LNCAP (cell line): ENCODE results near the gene RFX1.

ENCODE experiments used
- TF ChIP-seq, protein P1 (sequence below): fragments of 450-650 bp; IDR thresholded peaks from 2 replicates; pipeline ENCODE4 v1.5.1; 2017; ENCODE audit warnings: mild to moderate bottlenecking

Gene RFX1

DNA sequence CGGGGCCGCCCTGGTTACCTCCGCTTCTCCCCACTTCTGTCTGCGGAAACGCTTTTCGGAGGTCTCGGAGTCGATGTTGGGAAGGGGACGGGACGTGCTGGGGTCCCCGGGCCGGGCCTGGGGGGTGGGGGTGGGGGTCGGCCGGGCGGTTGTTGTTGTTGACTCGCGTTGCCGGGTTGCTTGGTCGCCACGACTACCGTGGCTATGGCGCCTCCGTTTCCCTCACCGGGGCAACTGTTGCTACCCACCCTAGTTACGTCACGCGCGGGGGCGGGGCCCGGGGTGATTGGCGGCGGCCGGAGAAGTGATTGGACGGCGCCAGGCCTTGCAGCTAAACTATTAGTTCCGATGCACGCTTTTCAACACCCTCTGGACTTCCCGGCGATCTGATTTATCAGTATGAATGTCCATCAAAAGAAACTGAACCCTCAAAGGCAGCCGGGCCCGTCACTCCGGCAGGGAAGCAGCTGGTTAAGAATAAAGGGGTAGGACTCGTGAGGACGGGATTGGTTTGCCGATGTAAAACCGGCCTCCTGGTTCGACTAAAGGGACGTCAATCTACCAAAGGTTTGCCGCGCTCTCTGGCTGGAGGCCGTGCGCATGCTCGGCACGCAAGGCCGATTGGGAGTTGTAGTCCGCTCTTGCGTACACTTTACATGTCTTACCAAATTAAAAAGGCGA, at the start of gene RFX1:
TSS of gene RFX1 (minus strand) at position 236 of the 681 bp plus-strand sequence. CDS start 12,477 bp downstream, outside the sequence.
- TF ChIP-seq, protein P1, sequence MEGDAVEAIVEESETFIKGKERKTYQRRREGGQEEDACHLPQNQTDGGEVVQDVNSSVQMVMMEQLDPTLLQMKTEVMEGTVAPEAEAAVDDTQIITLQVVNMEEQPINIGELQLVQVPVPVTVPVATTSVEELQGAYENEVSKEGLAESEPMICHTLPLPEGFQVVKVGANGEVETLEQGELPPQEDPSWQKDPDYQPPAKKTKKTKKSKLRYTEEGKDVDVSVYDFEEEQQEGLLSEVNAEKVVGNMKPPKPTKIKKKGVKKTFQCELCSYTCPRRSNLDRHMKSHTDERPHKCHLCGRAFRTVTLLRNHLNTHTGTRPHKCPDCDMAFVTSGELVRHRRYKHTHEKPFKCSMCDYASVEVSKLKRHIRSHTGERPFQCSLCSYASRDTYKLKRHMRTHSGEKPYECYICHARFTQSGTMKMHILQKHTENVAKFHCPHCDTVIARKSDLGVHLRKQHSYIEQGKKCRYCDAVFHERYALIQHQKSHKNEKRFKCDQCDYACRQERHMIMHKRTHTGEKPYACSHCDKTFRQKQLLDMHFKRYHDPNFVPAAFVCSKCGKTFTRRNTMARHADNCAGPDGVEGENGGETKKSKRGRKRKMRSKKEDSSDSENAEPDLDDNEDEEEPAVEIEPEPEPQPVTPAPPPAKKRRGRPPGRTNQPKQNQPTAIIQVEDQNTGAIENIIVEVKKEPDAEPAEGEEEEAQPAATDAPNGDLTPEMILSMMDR: no peak

DNA sequence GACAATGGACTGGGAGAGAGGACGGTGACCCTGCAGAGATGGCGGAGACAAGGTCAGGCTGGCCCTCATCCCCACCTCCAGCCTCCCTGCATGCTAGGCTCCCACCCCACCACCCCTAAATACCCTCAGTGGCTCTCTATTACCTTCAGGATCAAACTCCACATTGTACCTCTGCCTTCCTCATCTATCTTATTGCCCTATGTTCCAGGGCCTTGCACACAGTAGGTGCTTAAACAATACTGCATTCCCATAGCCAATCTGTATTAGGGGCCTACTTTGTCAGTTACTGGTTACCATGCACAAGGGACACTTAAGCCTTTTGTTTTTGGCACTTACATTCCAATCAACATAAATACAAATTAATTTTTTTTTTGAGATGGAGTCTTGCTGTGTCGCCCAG, 49.3 kb upstream of the RFX1 start:
- TF ChIP-seq, protein P1: no peak

DNA sequence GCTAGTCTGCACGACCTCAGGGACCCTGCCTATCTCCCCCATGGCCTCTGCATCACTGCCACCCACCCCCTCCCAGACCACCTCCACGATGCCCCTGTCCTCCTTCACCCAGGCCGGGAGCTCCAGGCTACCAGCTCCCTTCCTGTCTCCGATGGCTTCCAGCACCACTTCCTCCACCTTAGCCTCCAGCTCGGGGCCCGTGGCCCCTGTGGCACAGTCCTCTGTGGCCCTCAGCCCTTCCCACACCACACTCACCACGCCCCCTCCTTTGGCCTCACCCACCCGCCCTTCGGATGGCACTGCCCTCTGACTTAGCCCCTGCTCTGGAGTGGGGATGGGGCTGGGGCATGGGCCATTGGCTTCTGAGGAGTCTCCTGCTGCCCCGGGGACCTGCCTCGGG, 48.6 kb upstream of the RFX1 start:
- TF ChIP-seq, protein P1: no peak

DNA sequence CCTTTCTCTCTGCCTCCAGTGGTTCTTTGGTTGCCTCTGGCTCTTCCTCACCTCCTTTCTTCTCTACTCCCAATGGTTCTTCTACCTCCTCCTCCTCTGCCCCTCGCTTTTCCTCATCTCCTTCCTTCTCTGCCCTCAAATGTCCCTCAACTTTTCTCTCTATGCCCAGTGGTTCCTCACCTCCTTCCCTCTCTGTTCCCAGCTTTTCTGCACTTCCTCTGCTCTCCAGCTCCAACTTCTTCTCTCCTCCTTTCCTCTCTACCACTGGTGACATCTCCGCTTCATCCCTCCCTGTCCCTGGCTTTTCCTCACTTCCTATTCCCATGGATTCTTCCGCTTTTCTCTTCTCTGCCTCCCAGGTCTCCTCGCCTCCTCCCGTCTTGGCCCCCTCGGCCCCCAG, 48.0 kb upstream of the RFX1 start:
- TF ChIP-seq, protein P1: no peak

DNA sequence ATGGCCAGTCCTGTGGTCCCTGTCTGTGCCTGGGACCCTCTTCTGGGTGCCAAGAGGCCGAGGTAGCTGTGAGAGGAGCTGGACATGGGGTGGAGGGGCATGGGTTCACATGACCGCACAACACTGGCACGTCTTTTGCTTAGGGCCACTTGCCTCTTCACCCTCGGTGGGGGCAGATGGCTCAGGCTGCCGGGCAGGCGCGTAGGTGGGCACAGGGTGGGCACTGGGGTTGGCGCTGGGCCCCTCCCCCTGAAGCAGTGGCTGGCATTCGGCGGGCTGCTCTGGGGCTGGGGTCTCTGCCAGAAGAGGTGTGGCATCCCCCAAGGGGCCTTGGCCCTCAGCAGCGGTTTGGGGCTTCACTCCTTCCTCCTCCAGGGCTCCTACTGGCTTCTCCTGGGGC, 47.4 kb upstream of the RFX1 start:
- TF ChIP-seq, protein P1: no peak

DNA sequence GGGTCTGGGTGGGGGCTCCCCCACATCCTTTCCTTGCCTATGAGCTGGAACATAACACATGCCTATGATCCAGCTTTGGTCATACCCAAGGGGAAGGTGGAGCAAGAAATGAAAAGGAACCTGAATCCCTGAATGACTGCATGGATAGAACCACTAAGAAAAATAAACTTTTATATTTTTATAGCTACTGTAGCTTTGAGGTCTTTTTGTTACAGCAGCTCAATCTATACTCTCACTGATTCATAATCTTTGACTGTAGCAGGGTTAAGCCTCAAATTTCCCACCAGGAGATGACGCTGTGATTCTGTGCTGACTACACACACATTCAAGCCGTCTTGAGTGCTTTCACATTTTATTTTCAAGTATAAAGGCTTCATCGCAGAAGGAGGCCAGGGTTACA, 46.9 kb upstream of the RFX1 start:
- TF ChIP-seq, protein P1: no peak

DNA sequence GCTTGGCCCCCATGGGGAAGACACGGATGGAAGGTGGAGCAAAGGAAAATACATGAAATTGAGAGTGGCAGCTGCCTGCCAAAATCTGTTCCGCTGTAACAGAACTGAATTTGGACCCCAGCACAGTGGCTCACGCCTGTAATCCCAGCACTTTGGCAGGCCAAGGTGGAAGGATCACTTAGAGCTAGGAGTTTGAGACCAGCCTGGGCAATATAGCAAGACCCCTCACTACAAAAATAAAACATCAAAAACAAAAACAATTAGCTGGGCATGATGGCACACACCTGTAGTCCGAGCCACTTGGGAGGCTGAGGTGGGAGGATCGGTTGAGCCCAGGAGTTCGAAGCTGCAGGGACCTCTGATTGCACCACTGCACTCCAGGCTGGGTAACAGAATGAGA, 46.4 kb upstream of the RFX1 start:
- TF ChIP-seq, protein P1: no peak

DNA sequence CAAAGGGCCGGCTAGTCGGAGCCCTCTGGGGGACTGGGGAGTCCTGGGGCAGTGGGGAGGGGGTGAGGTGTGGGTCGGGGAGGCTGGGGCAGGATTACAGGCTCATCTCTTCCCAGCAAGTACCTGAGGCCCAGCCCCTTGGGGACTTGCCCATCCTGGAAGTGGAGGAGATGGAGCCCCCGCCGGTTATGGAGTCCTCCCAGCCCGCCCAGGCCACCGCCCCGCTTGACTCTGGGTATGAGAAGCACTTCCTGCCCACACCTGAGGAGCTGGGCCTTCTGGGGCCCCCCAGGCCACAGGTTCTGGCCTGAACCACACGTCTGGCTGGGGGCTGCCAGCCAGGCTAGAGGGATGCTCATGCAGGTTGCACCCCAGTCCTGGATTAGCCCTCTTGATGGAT, 45.9 kb upstream of the RFX1 start:
- TF ChIP-seq, protein P1: no peak
